HepG2 (cell line): ENCODE measurements around the gene KCNE4. TPM values are rescaled to one million over a fixed set of nuclear protein-coding genes. Genes with fewer than 3 reads are reported as not detected.

ENCODE experiments used
- ATAC-seq: fragments of 200-7000 bp; cut with Tn5 transposase; 3 replicates; pipeline ENCODE4 v1.9.1; 2020; ENCODE audit warnings: mild to moderate bottlenecking, moderate library complexity
- BruUV-seq: library from RNA; stranded (reverse); fragments of 400-500 nt; replicated peaks from 2 replicates; lab custom pipeline; 2021; lab: Mats Ljungman, UMichigan
- CTCF ChIA-PET: fragments of 300-600 bp; formaldehyde crosslinking; extraction: SDS; loops from one replicate; lab custom pipeline; 2021; ENCODE audit warnings: low total read pairs, inconsistent platforms, low intra/inter-chr PET ratio; lab: Yijun Ruan, JAX
- POLR2A ChIA-PET: fragments of 350-600 bp; sonication (Branson Sonifier 250); formaldehyde crosslinking; loops from one replicate; lab custom pipeline; 2020; ENCODE audit warnings: antibody characterized with exemption, inconsistent platforms; lab: Yijun Ruan, JAX
- DNase-seq: peaks from one replicate; pipeline ENCODE4 v3.0.0-alpha.2; 2015; ENCODE audit warnings: low spot score
- FAIRE-seq: peaks from 3 replicates; lab custom pipeline; 2011; peaks lifted over from hg19 to GRCh38; lab: Jason Lieb, UNC
- H2AFZ ChIP-seq: one replicate; pipeline ENCODE4 v1.6.1; 2011; ENCODE audit warnings: low read length, inconsistent platforms
- H3K27ac ChIP-seq: fragments of 300-600 bp; 3 replicates; pipeline ENCODE4 v1.8.0; 2011; ENCODE audit warnings: mixed run types, mild to moderate bottlenecking, mixed read lengths, low read length, inconsistent platforms; ENCODE audit not compliant: insufficient read depth; ENCODE audit errors: extremely low read length
- H3K27me3 ChIP-seq, 2 experiments: fragments of 200-600 bp in 1 of 2; 2 replicates in 1 of 2; 3 replicates in 1 of 2; pipeline versions ENCODE4 v1.6.0 to v1.8.0; 2011; ENCODE audit warnings: low read length in 2 of 2, mild to moderate bottlenecking in 2 of 2, moderate library complexity in 2 of 2, inconsistent platforms in 1 of 2; ENCODE audit not compliant: insufficient read depth in 2 of 2, control insufficient read depth in 1 of 2
- H3K36me3 ChIP-seq, 2 experiments: fragments of 200-600 bp in 1 of 2; replicated peaks in 1 of 2; 2 replicates in 1 of 2; 3 replicates in 1 of 2; pipeline versions ENCODE4 v1.5.1 to v1.8.0; 2011; ENCODE audit warnings: low read length in 2 of 2, inconsistent platforms in 1 of 2; ENCODE audit not compliant: insufficient read depth in 2 of 2, control insufficient read depth in 1 of 2
- H3K4me1 ChIP-seq: 2 replicates; pipeline ENCODE4 v1.5.1; 2012; ENCODE audit warnings: low read length, inconsistent platforms; ENCODE audit not compliant: insufficient read depth
- H3K4me2 ChIP-seq: 2 replicates; pipeline ENCODE4 v1.6.0; 2011; ENCODE audit warnings: low read depth, low read length, inconsistent platforms
- H3K4me3 ChIP-seq, 3 experiments: fragments of 200-600 bp in 1 of 3; sonication (generic), shearing (Covaris generic) in 1 of 3; replicated peaks in 1 of 3; 2 replicates each; pipeline ENCODE4 v1.5.1; 2011 to 2016; ENCODE audit warnings: low read length in 3 of 3, inconsistent platforms in 2 of 3, low read depth in 2 of 3, mild to moderate bottlenecking in 2 of 3, control low read depth in 1 of 3, mixed read lengths in 1 of 3; ENCODE audit not compliant: insufficient read depth in 1 of 3
- H3K79me2 ChIP-seq: one replicate; pipeline ENCODE4 v1.6.1; 2011; ENCODE audit warnings: low read length, inconsistent platforms; ENCODE audit not compliant: insufficient read depth
- H3K9ac ChIP-seq: 2 replicates; pipeline ENCODE4 v1.6.0; 2011; ENCODE audit warnings: mild to moderate bottlenecking, low read depth, low read length, inconsistent platforms; ENCODE audit not compliant: insufficient read depth
- H3K9me3 ChIP-seq: 2 replicates; pipeline ENCODE4 v1.5.1; 2012; ENCODE audit warnings: mild to moderate bottlenecking, low read length
- H4K20me1 ChIP-seq: 2 replicates; pipeline ENCODE4 v1.6.0; 2011; ENCODE audit warnings: inconsistent platforms, mild to moderate bottlenecking, low read length, moderate library complexity; ENCODE audit not compliant: insufficient read depth
- ATF7-NPFF ChIP-seq: sonication (generic); formaldehyde crosslinking; IDR thresholded peaks from 2 replicates; pipeline ENCODE4 v1.8.1; 2023; ENCODE audit warnings: mild to moderate bottlenecking, low read depth, missing genetic modification reagents, moderate library complexity
- CBX1 ChIP-seq: IDR thresholded peaks from one replicate; pipeline ENCODE4 v1.6.1; 2016; ENCODE audit warnings: antibody characterized with exemption, low read depth
- GFI1 ChIP-seq: sonication (generic); formaldehyde crosslinking; IDR thresholded peaks from 2 replicates; pipeline ENCODE4 v1.5.0; 2020; ENCODE audit warnings: missing genetic modification reagents, mild to moderate bottlenecking, borderline replicate concordance
- IRF9 ChIP-seq: sonication (generic); formaldehyde crosslinking; IDR thresholded peaks from 2 replicates; pipeline ENCODE4 v1.8.0; 2022; ENCODE audit warnings: missing genetic modification reagents, mild to moderate bottlenecking, borderline replicate concordance
- IRX3 ChIP-seq: sonication (generic); formaldehyde crosslinking; IDR thresholded peaks from 2 replicates; pipeline ENCODE4 v1.8.1; 2023; ENCODE audit warnings: mild to moderate bottlenecking, low read depth, missing genetic modification reagents, borderline replicate concordance
- MXD3 ChIP-seq: IDR thresholded peaks from 2 replicates; pipeline ENCODE4 v1.6.1; 2016; ENCODE audit warnings: mild to moderate bottlenecking, missing biosample characterization, missing genetic modification reagents
- NFE2 ChIP-seq: sonication (generic); formaldehyde crosslinking; IDR thresholded peaks from 2 replicates; pipeline ENCODE4 v1.4.0; 2020; ENCODE audit warnings: missing genetic modification reagents
- NFE2L2 ChIP-seq: fragments of 150-350 bp; IDR thresholded peaks from 2 replicates; pipeline ENCODE4 v1.6.1; 2014; ENCODE audit warnings: low read length
- SNRNP70 ChIP-seq: fragments of 200-400 bp; formaldehyde crosslinking; IDR thresholded peaks from 2 replicates; pipeline ENCODE4 v1.6.1; 2017; ENCODE audit warnings: mild to moderate bottlenecking, low read depth, low read length, moderate library complexity
- TFDP1 ChIP-seq: IDR thresholded peaks from 2 replicates; pipeline ENCODE4 v1.6.1; 2016; ENCODE audit warnings: missing compliant biosample characterization, missing genetic modification reagents, borderline replicate concordance
- ZNF30 ChIP-seq: sonication (generic); formaldehyde crosslinking; IDR thresholded peaks from 2 replicates; pipeline ENCODE4 v1.5.0; 2020; ENCODE audit warnings: mild to moderate bottlenecking, missing genetic modification reagents
- ZNF512B ChIP-seq: sonication (generic); formaldehyde crosslinking; IDR thresholded peaks from 2 replicates; pipeline ENCODE4 v1.5.1; 2020; ENCODE audit warnings: missing genetic modification reagents, mild to moderate bottlenecking, borderline replicate concordance
- ZNF709 ChIP-seq: sonication (generic); formaldehyde crosslinking; IDR thresholded peaks from 2 replicates; pipeline ENCODE4 v1.5.0; 2020; ENCODE audit warnings: mild to moderate bottlenecking, missing genetic modification reagents
- ZNF816 ChIP-seq: sonication (generic); formaldehyde crosslinking; IDR thresholded peaks from 2 replicates; pipeline ENCODE4 v1.8.0; 2022; ENCODE audit warnings: missing genetic modification reagents, mild to moderate bottlenecking, borderline replicate concordance
- ZNF878 ChIP-seq: sonication (generic); formaldehyde crosslinking; IDR thresholded peaks from 2 replicates; pipeline ENCODE4 v1.8.1; 2023; ENCODE audit warnings: mild to moderate bottlenecking, missing genetic modification reagents, moderate library complexity
- WGBS: methylation state at CpG from one replicate; pipeline ENCODE4 v1.1.6; 2017; ENCODE audit warnings: low lambda C conversion rate; 5-methylcytosine and 5-hydroxymethylcytosine counted together
- in situ Hi-C: cut with HindIII; loops from 2 replicates; pipeline ENCODE4 v1.10.0; 2017; ENCODE audit warnings: low pct_unique_long_range_greater_than_20kb; ENCODE audit not compliant: extremely low pct_ligation_motif_present
- intact Hi-C: fragments of 100-400 bp; cut with micrococcal nuclease; formaldehyde crosslinking; loops from one replicate; pipeline ENCODE4 v1.10.0; 2022; ENCODE audit not compliant: unreplicated experiment
- polyA plus RNA-seq, 8 experiments: library from polyadenylated mRNA; depleted of rRNA in 3 of 8; stranded (reverse) in 7 of 8; unstranded in 1 of 8; fragments of >200 nt; fragmentation: Illumina TruSeq in 4 of 8; extraction: Trizol in 4 of 8; gene quantifications; 2 replicates each; pipeline versions ENCODE4 v1.2.1 to v1.2.3, GENCODE V29; 2011 to 2016; ENCODE audit warnings: low read depth in 4 of 8, missing spikeins in 1 of 8, mixed read lengths in 1 of 8; ENCODE audit not compliant: insufficient read depth in 1 of 8
- total RNA-seq, 5 experiments: library from RNA; depleted of rRNA; stranded (reverse); fragments of >200 nt; fragmentation: Illumina TruSeq; extraction: Trizol; gene quantifications; 2 replicates each; pipeline ENCODE4 v1.2.3, GENCODE V29; 2016; ENCODE audit warnings: low read depth in 1 of 5

The KCNE4 gene
- total and polyA plus RNA-seq, 2 of the 13 experiments (the other 11 are each of a cell fraction or from before 2014, with no cell fraction given) = not detected

- CTCF ChIA-PET = no interaction called here
Observed at GRCh38 chr2:223047260-223047761, 4.7 kb upstream of the KCNE4 start.

GRCh38 chr2:223048519-223048918 is 3.5 kb upstream of the KCNE4 start:
- no peaks in the 10 kb centered on the region for H3K79me2 ChIP-seq
- POLR2A ChIA-PET = no interaction called here
- no peak for FAIRE-seq
- CTCF ChIA-PET = no interaction called here
- no peaks in the 10 kb centered on the region for H4K20me1 ChIP-seq
- intact Hi-C loops (no loop called here), in situ Hi-C loops (no loop called here)
- H3K4me3 ChIP-seq = no peak overlapping the region
- H3K9me3 ChIP-seq = no peaks in the 10 kb centered on the region
- H3K9ac ChIP-seq = no peak overlapping the region
- ATAC-seq = no peak
- no peaks in the 10 kb centered on the region for H3K36me3 ChIP-seq
- no peak overlapping the region for H3K27ac ChIP-seq
- 3% methylated on average over 1 of the region's 1 CpG for WGBS
- H3K4me1 ChIP-seq = no peaks in the 10 kb centered on the region
- H2AFZ ChIP-seq = no peak overlapping the region
- peaks cover 0 to 30% of the 10 kb centered on the region in 2 experiments for H3K27me3 ChIP-seq
- no peak overlapping the region for H3K4me2 ChIP-seq
- DNase-seq = no peak
- BruUV-seq = no TSS peak
- TF ChIP-seq NFE2L2 (no peak), ZNF816 (no peak), IRF9 (CRISPR knock-in tag) (no peak), GFI1 (CRISPR knock-in tag) (no peak), NFE2 (CRISPR knock-in tag) (no peak), ZNF709 (CRISPR knock-in tag) (no peak), CBX1 (no peak), MXD3 (CRISPR knock-in tag) (no peak), TFDP1 (CRISPR knock-in tag) (no peak), IRX3 (CRISPR knock-in tag) (no peak), ZNF30 (no peak), ZNF512B (CRISPR knock-in tag) (no peak)

More at GRCh38 chr2:223047260-223047761, 4.7 kb upstream of the KCNE4 start:
- TF ChIP-seq ATF7-NPFF (CRISPR knock-in tag) (no peak), ZNF878 (CRISPR knock-in tag) (no peak), SNRNP70 (no peak)
- Histone ChIP-seq H3K4me3 (no peak overlapping the region), H3K79me2 (no peaks in the 10 kb centered on the region), H3K27me3 (peaks cover 0 to 19% of the 10 kb centered on the region in 2 experiments; a peak in 4 of 5 replicates), H3K4me2 (no peak overlapping the region), H4K20me1 (no peaks in the 10 kb centered on the region), H3K27ac (no peak overlapping the region), H2AFZ (no peak overlapping the region), H3K36me3 (no peaks in the 10 kb centered on the region), H3K9me3 (no peaks in the 10 kb centered on the region), H3K9ac (no peak overlapping the region), H3K4me1 (no peaks in the 10 kb centered on the region)
- ATAC-seq (no peak), FAIRE-seq (no peak), DNase-seq (no peak)
- POLR2A ChIA-PET = no interaction called here
- intact Hi-C loops (no loop called here), in situ Hi-C loops (no loop called here)
- 2% methylated on average over 4 of the region's 4 CpGs for WGBS
- BruUV-seq = no TSS peak
